Kidney glomerular epithelial cell (primary cell): ENCODE data around the gene YARS2.
A peak's percentile ranks its signal among the peaks of the same experiment; 100 is the strongest.

Source experiments
- DNase-seq: peaks from one replicate; lab custom pipeline; 2025; lab: John Stamatoyannopoulos, UW

YARS2 gene

DNA sequence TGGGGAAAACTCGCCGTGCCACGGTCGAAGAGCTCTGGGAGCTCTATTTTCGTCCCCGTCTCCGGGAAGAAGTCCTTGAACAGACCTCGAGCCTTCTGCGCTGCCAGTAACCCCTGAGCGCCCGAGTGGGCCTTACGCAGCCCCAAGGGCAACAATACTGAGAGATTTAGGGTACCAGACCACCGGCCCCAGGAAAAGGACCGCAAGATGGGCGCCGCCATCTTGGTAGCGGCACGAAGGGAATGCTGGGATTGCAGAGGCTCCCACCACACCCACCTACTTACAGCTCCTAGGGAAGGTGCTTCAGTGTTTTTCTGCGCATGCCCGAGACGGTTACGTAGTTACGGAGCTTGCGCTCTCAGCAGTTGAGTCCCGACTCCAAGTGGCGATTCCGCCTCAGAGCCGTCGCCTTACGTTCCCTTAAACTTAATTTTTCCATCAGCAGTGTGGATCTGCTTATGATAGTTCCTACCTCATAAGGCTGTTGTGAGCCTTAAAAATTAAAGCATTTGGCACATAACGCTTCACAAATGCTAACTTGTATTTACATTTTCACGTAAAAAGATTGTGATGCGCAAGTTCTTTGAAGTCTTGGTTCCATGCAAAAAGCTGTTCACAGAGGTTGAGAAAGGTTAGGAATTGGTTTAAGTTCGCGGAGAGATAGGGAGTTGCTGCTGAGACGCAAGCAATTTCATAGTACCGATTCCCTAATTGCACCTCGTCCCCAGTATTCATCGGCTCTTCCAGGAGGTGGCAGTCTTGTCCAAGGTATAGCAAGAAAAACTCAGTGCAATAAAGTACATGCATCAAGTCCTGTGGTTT is at the start of gene YARS2:
Gene YARS2, minus strand, starts transcription at position 244 of the 822 bp plus-strand sequence. Its CDS starts 23 bp downstream, at position 221.
- peak; percentile 95 for DNase-seq

DNA sequence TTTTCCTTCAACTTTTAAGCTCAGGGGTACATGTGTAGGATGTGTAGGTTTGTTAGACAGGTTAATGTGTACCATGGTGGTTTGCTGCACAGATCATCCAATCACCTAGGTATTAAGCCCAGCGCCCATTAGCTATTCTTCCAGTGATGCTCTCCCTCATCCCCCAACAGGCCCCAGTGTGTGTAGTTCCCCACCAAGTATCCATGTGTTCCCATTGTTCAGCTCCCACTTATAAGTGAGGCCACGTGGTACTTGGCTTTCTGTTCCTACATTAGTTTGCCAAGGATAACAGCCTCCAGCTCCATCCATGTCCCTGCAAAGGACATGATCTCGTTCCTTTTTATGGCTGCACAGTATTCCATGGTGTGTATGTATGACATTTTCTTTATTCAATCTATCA is 48.6 kb upstream of the YARS2 start:
- DNase-seq: no peak

DNA sequence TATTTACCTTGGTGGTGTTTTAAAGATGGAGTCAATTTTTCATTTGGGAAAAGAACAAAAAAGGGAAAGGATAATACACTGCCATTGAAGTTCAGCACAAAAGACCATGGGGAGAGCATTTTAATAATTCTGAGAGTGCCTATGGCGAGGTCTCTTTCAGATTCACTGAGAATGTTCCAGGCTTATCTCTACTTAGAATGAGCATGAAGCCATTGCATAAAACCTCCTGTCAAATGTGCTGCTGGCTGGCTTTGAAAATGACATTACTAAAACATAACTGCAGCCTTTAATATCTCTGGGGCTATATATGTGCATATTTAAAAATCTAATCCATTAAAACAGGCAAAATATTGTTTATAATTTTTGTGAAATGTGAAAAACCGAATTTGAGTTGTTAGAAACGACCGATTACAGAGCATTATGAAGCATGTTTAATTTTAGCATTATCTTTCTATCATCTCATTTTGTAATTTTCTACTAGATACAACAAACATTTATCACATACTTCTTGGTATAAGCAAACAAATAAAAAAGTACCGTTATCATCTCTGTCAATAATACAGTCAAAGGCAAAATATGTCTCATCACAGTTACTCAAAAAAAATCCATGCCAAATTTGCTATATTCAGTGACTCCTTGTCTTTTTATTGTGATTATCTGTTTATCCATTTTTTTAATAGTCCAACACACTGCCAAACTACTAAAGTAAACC is 45.7 kb upstream of the YARS2 start:
- DNase-seq: no peak

DNA sequence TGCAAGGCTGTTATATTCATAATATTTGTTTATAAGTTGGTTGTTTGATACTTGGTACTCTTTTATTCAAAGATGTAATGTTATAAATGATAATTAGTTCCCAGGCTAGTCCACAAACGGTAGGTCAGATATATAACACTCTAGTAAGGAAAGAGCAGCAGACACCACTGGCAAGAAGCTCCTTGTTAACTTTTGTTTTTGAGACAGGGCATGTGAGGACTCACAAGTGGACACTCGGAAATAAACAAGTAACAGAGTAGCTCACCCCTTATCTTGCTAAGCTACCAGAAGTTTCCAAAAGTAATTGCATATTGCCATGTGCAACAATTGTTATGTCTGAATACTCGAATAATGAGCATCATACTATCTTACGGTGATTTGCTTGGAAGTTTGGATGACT is 38.6 kb upstream of the YARS2 start:
- no peak for DNase-seq

DNA sequence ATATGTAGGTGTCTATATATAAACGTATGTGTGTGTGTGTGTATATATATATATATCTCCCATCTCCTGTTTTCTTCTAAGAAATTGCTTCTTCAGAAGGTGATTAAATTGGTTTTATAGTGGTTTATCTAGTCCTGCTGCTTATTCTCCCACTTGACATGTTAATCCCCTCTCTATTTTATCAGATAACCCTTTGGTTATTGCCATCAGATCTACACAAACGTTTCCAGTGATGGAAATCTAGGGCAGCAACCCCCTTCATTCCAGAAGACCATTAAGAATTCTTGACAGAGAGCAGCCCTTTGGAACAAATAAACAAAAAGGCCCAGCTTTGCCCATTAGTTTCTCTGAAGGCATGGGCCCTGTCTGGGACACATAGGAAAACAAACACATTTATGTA is 34.2 kb upstream of the YARS2 start:
- DNase-seq: no peak

DNA sequence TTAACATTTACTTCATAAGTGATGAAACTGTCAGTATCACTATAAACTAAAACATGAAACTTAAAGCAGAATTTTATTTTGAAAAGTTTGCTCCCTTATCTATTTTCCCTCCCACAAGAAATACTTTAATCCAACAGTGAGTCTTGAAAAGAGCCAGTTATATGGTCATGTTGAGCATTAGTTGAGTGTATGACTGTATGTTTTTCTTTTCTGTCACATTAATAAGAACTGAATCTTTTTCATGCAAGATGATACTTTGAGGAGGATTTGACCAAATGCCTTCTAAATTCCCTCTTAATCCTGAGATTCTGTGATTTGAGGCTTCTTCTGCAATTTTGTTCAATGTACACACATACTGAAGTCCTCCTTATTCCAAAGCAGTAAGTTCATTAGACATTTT is 33.7 kb upstream of the YARS2 start:
- no peak for DNase-seq

DNA sequence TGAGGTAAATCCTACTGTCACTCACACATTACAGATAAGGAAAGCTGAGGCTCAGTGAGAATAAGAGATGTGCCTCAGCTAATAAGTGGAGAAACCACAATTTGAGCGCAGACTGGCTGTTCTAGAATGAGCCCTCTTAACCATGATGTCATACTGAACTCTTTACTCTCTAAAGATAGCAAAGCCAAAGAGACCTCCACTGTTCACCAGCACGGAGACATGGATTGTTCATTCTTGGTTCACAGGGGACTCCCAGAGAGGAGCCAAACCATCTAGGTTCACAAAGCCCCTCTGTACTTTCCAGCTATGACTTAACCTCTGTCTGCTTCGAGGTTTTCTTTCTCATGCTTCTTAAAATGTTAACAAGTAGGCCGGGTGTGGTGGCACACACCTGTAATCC is 32.7 kb upstream of the YARS2 start:
- no peak for DNase-seq

DNA sequence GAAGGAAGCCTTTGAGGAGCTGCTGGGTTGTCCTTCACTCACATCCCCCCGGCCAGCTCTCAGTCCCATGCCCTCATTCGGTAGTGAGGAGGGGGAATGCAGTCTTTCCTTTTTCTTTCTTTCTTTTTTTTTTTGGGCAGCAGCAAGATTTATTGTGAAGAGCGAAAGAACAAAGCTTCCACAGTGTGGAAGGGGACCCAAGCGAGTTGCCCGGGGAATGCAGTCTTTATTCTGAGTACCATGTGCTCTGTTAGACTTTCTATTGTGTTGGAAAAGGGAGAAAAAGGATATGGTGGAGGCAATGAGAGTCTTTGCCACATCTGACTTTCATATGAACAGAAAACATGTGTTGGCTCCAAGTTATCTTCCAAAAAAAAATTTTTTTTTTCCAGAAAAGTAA is 29.9 kb upstream of the YARS2 start:
- no peak for DNase-seq

DNA sequence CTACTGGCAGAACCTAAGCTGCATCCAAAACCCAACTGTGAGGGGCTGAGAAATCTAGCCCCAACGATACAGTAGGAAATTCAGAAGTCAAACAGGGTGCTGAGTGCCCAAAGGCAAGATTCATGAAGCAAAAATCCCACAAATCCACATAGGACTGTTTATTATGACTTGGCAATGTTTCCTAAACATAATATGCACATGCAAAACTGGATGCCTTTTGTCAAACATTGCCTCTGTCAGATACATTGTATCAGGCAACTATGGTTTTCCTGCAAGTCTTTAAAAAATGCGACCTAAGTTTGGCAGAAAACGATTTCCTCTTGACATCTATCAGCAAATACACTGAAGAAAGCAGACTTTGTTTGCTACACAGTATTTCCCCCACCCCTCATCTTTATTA is 27.3 kb upstream of the YARS2 start:
- no peak for DNase-seq

DNA sequence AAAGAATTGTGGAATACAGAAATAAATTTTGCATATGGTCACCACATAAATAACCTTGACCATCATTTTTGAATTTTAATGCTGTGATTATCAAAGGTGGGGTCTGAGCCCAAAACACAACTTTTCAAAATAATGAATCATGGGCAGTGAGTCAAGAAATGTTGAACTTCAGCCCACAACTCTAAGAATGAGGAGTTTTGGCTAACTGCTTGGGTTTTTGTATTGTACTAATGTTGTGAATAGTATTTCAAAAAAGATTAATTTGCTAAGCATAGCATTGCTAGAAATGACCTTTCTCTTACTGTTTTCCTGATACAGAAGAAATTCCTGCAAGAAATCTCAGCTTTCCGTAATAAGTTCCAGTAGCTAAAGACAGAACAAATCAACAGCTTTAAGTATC is 24.4 kb upstream of the YARS2 start:
- no peak for DNase-seq

DNA sequence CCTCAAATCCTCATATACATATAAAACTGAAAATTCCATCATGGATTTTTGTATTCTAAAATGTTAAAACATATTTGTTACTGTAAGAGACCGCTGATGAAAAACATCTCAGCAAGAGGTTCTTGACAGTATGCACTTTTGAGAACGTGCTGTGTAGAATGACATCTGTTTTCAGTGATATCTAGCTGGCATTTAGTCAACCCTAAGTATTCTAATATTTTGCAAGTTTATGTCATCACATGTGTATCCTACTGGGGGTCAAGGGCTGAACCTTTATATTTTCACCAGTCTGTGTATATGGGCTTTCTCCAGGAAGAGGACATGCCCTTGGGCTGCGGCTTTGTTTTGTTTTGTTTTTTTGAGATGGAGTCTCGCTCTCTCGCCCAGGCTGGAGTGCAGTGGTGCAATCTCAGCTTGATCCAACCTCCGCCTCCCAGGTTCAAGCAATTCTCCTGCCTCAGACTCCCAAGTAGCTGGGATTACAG is 22.0 kb upstream of the YARS2 start:
- DNase-seq: no peak

DNA sequence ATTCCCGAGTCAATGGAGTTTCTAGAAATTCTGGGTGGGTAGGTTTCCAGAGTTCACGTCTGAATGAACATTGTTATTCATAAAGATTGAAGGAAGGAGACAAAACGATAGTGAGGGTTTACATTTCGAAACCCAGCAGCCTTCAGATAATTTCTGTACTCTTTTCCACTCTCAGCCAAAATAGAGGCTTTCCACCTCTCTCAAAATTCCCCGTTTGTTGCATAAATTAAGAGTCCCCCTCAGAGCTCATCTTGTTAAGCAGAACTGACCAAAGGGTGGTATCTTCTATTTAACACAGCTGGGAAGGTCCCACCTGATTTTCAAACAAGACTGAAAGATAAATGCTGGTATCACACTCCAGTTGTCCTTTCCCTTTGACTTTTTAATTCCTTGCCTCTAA is 21.5 kb upstream of the YARS2 start:
- no peak for DNase-seq

DNA sequence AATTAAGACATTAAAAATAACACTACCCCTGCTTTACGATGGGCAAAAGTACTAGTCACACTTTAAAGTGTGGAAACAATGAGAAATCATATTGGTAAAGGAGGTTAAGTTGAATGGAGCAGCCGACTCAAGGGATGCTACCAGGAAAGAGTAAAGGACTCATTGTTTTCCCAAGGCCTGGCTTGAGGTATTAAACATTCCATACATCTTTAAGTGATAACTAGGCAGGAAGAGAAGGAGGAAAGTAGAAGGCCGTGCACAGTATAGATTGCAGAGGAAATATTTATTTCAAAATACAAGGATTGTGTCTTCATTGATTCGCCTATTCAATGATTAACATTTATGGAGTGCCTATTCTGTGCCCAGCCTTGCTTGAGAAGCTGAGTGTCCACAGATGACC is 20.6 kb upstream of the YARS2 start:
- no peak for DNase-seq

DNA sequence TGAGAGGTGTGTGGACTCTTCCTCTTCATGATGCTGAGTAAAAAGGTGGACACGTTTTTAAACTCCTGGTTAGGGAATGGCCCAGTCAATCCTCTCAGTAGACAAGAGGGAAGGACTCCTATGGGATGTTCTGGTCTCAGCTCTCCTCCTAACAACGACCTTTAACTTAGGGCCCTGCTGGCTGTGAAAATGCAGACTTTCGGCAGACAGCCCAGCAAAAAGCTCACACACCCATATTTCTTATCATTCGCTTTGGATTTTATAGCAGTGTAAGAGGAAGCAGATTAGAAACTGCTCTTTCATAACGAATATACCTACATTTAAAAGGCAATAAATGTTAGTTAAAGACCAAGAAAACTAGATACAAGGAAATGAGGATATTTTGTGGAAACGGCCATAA is 18.0 kb upstream of the YARS2 start:
- no peak for DNase-seq

DNA sequence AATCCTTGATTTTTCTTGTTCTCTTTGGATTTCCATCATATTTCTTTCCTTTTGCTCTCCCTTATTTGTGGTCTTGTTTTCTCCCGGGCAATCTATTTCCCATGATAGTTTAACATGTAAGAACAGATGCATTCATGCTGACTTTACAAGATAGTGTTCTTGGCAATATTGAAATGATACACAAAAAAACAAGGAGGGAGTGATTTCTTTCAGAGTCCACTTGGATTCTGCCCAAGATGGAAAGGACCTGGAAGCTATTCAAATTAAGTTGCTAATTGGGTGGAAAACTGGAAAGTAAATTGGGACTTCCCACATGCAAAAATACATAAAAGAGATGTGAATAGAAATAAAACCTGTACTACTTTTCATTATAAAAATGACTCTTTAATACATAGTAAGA is 14.4 kb upstream of the YARS2 start:
- no peak for DNase-seq

DNA sequence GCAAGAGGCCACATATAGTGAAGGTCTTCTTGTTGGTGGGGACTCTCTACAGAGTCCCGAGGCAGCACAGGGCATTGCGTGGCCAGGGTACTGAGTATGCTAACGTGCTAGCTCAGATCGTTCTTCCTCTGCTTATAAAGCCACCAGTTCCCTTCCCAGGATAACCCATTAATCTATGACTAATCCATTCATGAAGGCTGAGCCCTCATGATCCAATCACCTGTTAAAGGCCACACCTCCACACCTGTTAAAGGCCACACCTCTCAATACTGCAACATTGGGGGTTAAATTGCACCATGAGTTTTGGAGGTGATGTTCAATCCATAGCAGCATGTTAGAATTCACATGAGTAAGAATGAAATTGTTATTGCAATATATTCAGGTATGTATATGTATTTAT is 12.8 kb upstream of the YARS2 start:
- DNase-seq: no peak

DNA sequence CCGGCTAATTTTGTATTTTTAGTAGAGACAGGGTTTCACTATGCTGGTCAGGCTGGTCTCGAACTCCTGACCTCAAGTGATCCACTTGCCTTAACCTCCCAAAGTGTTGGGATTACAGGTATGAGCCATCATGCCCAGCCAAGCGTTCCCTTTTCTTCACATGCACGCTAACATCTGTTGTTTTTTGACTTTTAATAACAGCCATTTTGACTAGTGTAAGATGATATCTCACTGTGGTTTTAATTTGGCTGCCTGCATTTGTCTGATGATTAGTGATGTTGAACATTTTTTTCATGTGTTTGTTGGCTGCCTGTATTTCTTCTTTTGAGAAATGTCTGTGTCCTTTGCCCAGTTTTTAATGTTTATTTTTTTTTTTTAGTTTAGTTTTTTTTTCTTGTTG is 10.2 kb upstream of the YARS2 start:
- DNase-seq: no peak

DNA sequence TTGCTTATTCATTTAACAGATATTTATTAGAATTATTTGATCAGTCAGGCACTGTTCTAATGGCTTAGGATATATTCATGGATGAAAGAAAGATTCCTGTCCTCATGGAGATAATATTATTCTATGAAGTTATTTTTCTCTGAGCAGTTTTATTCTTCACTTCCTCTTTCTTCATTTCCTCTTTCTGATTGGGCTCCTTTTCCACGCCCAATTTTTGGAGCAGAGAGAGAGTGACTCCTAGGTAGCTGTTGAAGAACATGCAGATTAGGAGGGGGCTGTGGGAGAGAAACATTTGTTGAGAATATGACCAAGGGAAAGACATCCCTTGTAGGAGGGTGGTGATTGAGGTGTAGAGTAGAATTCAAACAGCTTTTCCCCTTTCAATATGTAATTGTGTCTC is 6.0 kb upstream of the YARS2 start:
- DNase-seq: no peak

DNA sequence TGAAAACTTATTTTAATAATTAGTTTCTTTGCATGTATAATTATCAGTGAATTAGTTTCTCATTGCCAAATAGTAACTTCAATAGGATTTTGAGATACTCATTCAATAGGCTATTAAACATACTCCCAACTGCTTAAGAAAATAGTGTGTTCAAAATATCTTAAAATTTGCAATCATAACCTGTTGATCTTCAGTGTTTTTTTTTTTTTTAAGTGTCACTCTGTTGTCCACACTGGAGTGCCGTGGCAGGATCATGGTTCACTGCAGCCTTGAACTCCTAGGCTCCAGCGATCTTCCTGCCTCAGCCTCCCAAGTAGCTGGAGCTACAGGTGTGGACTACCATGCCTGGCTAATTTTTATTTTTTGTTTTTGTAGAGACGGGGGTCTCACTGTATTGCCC is 1.5 kb upstream of the YARS2 start:
- no peak for DNase-seq

DNA sequence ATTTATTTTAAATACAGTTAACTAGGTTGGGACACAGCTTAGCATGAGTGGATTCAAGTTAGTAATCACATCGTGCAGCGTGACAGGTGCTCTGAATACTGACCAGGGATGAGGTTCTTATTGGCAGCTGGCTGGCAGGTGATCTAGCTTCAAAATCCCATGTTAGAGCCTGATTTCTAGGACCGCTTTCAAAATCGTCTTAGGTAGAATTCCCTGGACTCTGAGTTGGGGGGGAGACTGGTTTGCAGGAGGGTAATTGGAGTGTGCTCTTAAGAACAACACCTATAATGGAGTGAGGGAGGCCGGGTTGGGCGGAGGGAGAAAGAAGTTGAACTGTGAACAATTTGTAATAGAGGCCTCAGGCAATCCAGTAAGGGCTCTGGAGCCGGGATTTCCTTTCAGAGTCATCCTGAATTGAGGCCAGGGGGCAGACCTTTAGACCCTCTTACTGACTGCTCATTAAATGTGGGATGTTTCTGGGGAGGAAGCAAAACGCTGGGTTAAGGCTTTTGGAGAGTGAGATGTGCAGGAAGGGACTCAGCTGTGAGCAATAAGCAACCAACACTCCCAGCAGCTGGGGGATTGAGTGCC is 874 bp upstream of the YARS2 start:
- no peak for DNase-seq

DNA sequence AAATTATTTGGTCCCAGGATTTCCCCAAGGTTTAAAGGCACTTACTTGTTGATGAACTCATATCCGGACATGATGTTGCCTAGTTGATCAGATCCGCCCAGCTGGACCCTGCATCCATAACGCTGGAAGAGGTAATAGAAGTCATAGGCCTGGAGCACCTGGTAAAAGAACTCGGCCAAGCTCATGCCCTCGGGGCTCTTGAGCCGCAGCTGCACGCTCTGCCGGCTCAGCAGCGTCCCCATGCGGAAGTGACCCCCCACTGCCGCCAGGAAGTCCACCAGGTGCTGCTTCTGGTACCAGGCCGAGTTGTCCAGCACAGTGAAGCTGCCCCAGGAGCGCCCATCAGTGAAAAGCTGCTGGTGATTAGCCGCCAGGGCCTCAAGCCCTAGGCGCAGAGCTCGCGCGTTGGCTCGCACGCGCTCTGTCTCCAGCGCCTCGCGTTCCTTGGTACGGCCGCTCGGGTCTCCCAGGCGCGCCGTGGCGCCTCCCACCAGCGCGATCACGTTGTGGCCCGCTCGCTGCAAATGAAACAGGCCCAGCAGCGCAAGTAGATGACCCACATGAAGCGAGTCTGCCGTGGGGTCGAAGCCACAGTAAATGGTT is 545 bp downstream of the YARS2 start:
- peak; percentile 82 for DNase-seq

DNA sequence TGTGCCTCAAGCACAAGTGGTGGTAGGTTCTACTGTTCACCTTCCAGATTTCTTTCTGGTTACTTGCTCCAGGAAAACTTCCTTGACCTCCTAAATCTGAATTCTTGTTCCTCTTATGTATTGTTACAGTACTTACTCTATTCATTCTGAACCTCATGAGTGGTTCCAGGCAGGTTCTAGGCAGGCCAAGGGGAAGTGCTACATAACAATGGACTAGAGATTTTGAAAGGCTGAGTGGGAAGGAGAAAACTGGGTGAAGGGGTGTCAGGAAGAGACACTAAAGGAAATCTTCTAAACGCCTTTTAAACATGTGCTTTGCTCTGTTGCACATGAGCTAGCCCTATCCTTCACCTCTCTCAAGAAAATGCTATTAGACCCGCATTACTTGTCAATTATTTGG is 1.6 kb downstream of the YARS2 start:
- DNase-seq: no peak

DNA sequence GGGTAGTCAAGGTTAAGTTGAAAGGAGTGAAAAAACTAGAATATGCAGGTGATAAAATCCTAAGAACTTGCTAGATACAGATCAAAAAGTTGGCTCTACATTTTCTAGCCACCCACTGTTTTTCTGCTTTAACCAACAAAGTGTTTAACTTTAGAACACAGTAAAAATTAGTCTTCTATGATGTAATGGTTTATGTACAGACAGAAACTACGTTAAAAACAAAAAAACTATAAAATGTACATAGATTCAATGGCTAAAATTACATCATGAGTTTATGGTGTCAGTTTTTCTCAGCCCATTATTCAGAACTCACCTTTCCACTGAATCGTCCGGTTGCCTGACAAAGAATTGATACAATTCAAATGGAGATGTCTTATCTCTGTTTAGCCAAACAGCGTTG is 2.1 kb downstream of the YARS2 start:
- no peak for DNase-seq
